Large intestine (tissue), 12 donors: ENCODE data around the gene KIRREL2. TPM values are rescaled to one million over a fixed set of nuclear protein-coding genes. Genes with fewer than 3 reads are reported as not detected.

Source experiments
- DNase-seq, 2 donors: peaks; one replicate each; pipeline versions ENCODE4 v3.0.0 to v3.0.0-alpha.2; 2013
- H3K27ac ChIP-seq: one replicate; pipeline ENCODE4 v1.5.1; 2013; ENCODE audit warnings: low read length
- H3K27me3 ChIP-seq: 2 replicates; pipeline ENCODE4 v1.6.1; 2013; ENCODE audit warnings: low read length; ENCODE audit not compliant: control insufficient read depth, insufficient read depth
- H3K36me3 ChIP-seq: 2 replicates; pipeline ENCODE4 v1.6.1; 2013; ENCODE audit warnings: low read length; ENCODE audit not compliant: control insufficient read depth, insufficient read depth
- H3K4me1 ChIP-seq: one replicate; pipeline ENCODE4 v1.6.1; 2013; ENCODE audit warnings: low read length; ENCODE audit not compliant: control insufficient read depth, insufficient read depth
- H3K4me3 ChIP-seq: one replicate; pipeline ENCODE4 v1.5.1; 2013; ENCODE audit warnings: low read length
- H3K9me3 ChIP-seq: one replicate; pipeline ENCODE4 v1.6.1; 2013; ENCODE audit warnings: mild to moderate bottlenecking, low read depth, low read length, moderate library complexity; ENCODE audit not compliant: control insufficient read depth
- WGBS: methylation state at CpG from one replicate; pipeline ENCODE4 v1.1.5; 2013; ENCODE audit warnings: low lambda C conversion rate; ENCODE audit not compliant: insufficient coverage; 5-methylcytosine and 5-hydroxymethylcytosine counted together
- long read RNA-seq, 11 donors: transcript quantifications; one replicate each; lab custom pipeline, GENCODE V29; 2026
- polyA plus RNA-seq: library from polyadenylated mRNA; unstranded; fragments of 120-200 nt; gene quantifications from one replicate; pipeline ENCODE4 v1.2.1, GENCODE V29; 2013

KIRREL2 gene
- polyA plus RNA-seq: 1.8 TPM
- long read RNA-seq, donor 1: 0 reads
- long read RNA-seq, donor 2: 0 reads
- long read RNA-seq, donor 3: 0 reads
- long read RNA-seq, donor 4: 0 reads
- long read RNA-seq, donor 5: 0 reads
- long read RNA-seq, donor 6: 0 reads
- long read RNA-seq, donor 7: 0 reads
- long read RNA-seq, donor 8: 0 reads
- long read RNA-seq, donor 9: 0 reads
- long read RNA-seq, donor 10, partial matches to known transcripts: 0 of 2 reads
- long read RNA-seq, donor 10, other reads (novel, unspliced or antisense): 0 of 2 reads
- long read RNA-seq, donor 11: 0 reads

DNA sequence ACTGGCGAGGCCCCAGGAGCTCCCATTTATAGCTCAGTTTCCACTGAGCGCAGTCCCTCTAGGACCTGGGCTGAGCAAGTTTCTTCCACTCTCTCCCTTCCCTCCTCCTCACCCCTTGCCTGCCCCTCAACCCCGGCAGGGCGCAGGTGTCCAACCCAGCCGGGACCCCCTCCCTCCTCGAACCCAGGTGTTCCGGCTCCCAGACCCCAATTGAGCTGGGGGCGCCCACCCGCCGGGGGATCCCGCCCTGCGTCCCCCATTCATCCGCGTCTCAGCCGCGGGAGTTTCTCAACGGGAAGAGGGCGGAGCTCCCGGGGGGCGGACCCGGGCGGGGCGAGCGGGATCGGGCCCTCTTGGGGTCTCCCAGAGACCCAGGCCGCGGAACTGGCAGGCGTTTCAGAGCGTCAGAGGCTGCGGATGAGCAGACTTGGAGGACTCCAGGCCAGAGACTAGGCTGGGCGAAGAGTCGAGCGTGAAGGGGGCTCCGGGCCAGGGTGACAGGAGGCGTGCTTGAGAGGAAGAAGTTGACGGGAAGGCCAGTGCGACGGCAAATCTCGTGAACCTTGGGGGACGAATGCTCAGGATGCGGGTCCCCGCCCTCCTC is at the start of gene KIRREL2:
TSS of gene KIRREL2 (plus strand) at position 366 of the 604 bp plus-strand sequence. CDS start at position 575, 209 bp downstream.
- H3K27ac ChIP-seq: no peak within 1 kb of the TSS
- peaks cover 88% of the 10 kb centered on the region for H3K27me3 ChIP-seq
- no CpG with 5 or more reads among the region's 42 CpGs for WGBS
- H3K4me3 ChIP-seq: peak within 1 kb of the TSS; percentile 38
- DNase-seq: peak in 1 of 2 donors; percentile 26
- peaks cover 4% of the 10 kb centered on the region for H3K9me3 ChIP-seq
- no peaks in the 10 kb centered on the region for H3K36me3 ChIP-seq
- peaks cover 9% of the 10 kb centered on the region for H3K4me1 ChIP-seq

DNA sequence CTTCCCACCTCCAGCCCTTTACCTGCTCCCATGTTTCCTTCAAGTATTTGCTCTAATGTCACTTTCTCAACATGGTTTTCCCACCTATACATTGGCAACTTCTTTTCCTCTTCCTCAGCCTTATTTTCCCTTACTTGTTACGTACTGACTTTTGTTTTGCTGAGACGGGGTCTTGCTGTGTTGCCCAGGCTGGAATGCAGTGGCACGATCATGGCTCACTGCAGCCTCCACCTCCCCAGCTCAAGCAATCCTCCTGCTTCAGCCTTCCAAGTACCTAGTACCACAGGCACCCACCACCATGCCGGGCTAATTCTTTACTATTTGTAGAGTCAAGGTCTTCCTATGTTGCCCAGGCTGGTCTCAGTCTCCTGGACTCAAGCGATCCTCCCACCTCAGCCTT is 49.1 kb upstream of the KIRREL2 start:
- WGBS: 100% methylated on average over 1 of the region's 5 CpGs
- no peaks in the 10 kb centered on the region for H3K9me3 ChIP-seq
- no peak overlapping the region for H3K4me3 ChIP-seq
- peaks cover 13% of the 10 kb centered on the region for H3K4me1 ChIP-seq
- DNase-seq: no peak
- no peak overlapping the region for H3K27ac ChIP-seq
- H3K27me3 ChIP-seq: no peaks in the 10 kb centered on the region
- no peaks in the 10 kb centered on the region for H3K36me3 ChIP-seq

DNA sequence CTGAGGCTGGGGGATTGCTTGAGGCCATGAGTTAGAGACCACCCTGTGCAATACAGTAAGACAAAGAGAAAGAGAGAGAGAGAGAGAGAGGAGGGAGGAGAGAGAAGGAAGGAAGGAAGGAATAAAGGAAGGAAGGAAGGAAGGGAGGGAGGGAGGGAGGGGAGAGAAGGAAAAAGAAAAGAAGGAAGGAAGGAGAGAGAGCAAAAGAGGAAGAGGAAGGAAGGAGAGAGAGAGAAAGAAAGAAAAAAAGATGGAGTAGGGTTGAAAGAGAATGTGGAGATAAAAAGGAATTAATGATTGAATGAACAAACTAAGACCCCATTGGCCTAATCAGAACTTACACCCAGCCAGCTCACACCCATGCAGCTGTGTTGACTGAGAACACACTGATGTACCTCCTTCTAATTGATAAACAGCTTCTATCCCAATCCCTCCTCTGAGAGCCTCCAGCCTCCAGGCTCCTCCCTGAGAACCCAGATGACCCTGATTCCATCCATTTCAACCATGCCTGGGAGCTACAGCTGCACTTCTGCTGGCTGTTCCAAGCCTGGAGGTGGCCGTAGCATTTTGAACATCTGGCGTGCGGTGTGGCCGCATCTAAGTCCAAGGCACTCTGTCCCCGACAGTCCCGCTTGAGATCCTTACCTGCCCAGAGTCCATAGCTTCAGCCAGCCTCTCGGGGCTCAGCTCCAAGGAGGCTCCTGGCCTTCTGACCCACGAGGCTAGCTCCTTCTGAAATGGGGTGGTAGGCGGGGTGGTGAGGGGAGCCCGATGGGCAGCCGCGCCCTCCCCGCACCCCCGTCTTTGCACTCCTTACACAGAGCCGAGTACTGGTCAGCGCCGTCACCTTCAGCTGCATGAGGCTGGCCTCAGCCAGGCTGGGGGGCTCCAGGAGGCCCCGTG is 45.1 kb upstream of the KIRREL2 start:
- H3K4me3 ChIP-seq: no peak overlapping the region
- no peak for DNase-seq
- no peaks in the 10 kb centered on the region for H3K36me3 ChIP-seq
- H3K4me1 ChIP-seq: peaks cover 19% of the 10 kb centered on the region
- WGBS: no CpG with 5 or more reads among the region's 18 CpGs
- no peak overlapping the region for H3K27ac ChIP-seq
- no peaks in the 10 kb centered on the region for H3K9me3 ChIP-seq
- H3K27me3 ChIP-seq: no peaks in the 10 kb centered on the region

- Histone ChIP-seq H3K4me1 (peaks cover 19% of the 10 kb centered on the region), H3K9me3 (no peaks in the 10 kb centered on the region), H3K27me3 (no peaks in the 10 kb centered on the region), H3K4me3 (no peak within 1 kb of the TSS), H3K27ac (no peak within 1 kb of the TSS), H3K36me3 (no peaks in the 10 kb centered on the region)
- DNase-seq: peak; percentile 50 to 75
- no CpG with 5 or more reads among the region's 26 CpGs for WGBS
Observed at GRCh38 chr19:35812220-35813042, 44.3 kb upstream of the KIRREL2 start, which contains the start of gene PRODH2. TSS of gene PRODH2 (minus strand) at chr19:35812845. CDS start at chr19:35812805, 40 bp downstream.

GRCh38 chr19:35813043-35813890 is 43.4 kb upstream of the KIRREL2 start:
- WGBS: no CpG with 5 or more reads among the region's 11 CpGs
- peaks cover under 1% of the 10 kb centered on the region for H3K27me3 ChIP-seq

DNA sequence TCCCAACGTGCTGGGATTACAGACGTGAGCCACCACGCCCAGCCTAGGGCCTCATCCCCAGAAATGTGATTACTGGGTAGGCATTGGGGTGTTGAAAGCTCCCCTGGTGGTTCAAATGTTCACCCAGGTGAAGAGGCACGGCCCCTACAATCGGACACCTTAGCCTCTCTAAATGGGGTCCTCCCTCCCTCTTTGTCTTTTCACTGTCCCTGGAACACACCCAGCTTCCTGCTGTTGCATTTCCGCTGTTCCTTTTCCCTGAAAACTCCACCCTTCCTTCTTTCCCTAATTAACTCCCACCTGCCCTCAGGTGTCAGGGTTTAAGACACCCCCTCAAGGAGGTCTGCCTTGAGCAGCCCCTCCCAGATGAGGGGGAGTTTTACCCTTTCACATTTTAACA is 40.4 kb upstream of the KIRREL2 start:
- H3K27ac ChIP-seq: no peak overlapping the region
- peaks cover 19% of the 10 kb centered on the region for H3K4me1 ChIP-seq
- H3K9me3 ChIP-seq: no peaks in the 10 kb centered on the region
- H3K36me3 ChIP-seq: no peaks in the 10 kb centered on the region
- H3K4me3 ChIP-seq: no peak overlapping the region
- peaks cover 5% of the 10 kb centered on the region for H3K27me3 ChIP-seq
- DNase-seq: no peak
- 100% methylated on average over 1 of the region's 6 CpGs for WGBS

More at GRCh38 chr19:35813043-35813890, 43.4 kb upstream of the KIRREL2 start:
- peaks cover 19% of the 10 kb centered on the region for H3K4me1 ChIP-seq
- H3K36me3 ChIP-seq: no peaks in the 10 kb centered on the region
- H3K9me3 ChIP-seq: no peaks in the 10 kb centered on the region
- no peak for DNase-seq
- H3K27ac ChIP-seq: no peak overlapping the region
- no peak overlapping the region for H3K4me3 ChIP-seq

- no peak for DNase-seq
- H3K27ac ChIP-seq: no peak overlapping the region
- H3K36me3 ChIP-seq: no peaks in the 10 kb centered on the region
- H3K27me3 ChIP-seq: peaks cover 5% of the 10 kb centered on the region
- H3K4me3 ChIP-seq: no peak overlapping the region
- no CpG with 5 or more reads among the region's 9 CpGs for WGBS
- H3K9me3 ChIP-seq: no peaks in the 10 kb centered on the region
- H3K4me1 ChIP-seq: peaks cover 14% of the 10 kb centered on the region
Observed at GRCh38 chr19:35816846-35817245, 39.9 kb upstream of the KIRREL2 start.

GRCh38 chr19:35818445-35818844 is 38.3 kb upstream of the KIRREL2 start:
- no peak overlapping the region for H3K4me3 ChIP-seq
- peaks cover 8% of the 10 kb centered on the region for H3K27me3 ChIP-seq
- no peak for DNase-seq
- WGBS: no CpG with 5 or more reads among the region's 3 CpGs
- no peaks in the 10 kb centered on the region for H3K4me1 ChIP-seq
- H3K36me3 ChIP-seq: no peaks in the 10 kb centered on the region
- no peak overlapping the region for H3K27ac ChIP-seq
- no peaks in the 10 kb centered on the region for H3K9me3 ChIP-seq

DNA sequence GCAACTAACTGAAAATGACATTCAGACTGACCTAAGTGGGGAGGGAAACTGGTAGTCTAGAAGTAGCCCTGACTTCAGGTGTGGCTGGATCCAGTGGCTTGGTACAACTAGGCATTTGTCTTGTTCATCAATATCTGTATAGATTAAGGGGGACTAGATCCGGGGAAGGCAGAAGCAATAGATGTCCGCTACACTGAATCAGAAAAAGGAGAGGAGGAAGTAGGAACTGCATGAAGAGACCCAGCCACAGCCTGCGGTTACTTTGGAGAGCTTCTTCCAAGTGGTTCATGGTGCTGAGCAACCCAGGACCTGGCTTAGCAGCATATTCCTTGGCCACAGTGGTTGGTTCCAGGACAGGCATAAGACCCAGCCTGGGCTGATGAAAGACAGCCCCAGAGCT is 34.1 kb upstream of the KIRREL2 start:
- Histone ChIP-seq H3K36me3 (no peaks in the 10 kb centered on the region), H3K27ac (no peak overlapping the region), H3K4me3 (no peak overlapping the region), H3K27me3 (peaks cover 8% of the 10 kb centered on the region), H3K9me3 (no peaks in the 10 kb centered on the region), H3K4me1 (no peaks in the 10 kb centered on the region)
- WGBS: no CpG with 5 or more reads among the region's 3 CpGs
- DNase-seq: no peak
